Common myeloid progenitor, CD34-positive (primary cell): Measurements from ENCODE around the gene UBE2E2.

ENCODE experiments used
- CTCF ChIA-PET: fragments of 350-600 bp; sonication (Branson Sonifier 250); formaldehyde crosslinking; loops from one replicate; lab custom pipeline; 2021; ENCODE audit warnings: antibody characterized with exemption; lab: Charles Lee
- POLR2A ChIA-PET: fragments of 350-600 bp; sonication (Branson Sonifier 250); formaldehyde crosslinking; loops from one replicate; lab custom pipeline; 2021; ENCODE audit warnings: antibody characterized with exemption; lab: Charles Lee
- DNase-seq, 3 donors: peaks; one replicate each; pipeline versions ENCODE4 v3.0.0 to v3.0.0-alpha.2; 2013
- H3K27ac ChIP-seq, 2 experiments: 1 replicate in 1 of 2; 2 replicates in 1 of 2; pipeline ENCODE4 v1.7.0; 2013; ENCODE audit warnings: inconsistent platforms in 2 of 2, low read length in 2 of 2, mild to moderate bottlenecking in 2 of 2, low read depth in 1 of 2, moderate library complexity in 1 of 2; ENCODE audit not compliant: severe bottlenecking in 2 of 2, insufficient read depth in 1 of 2, poor library complexity in 1 of 2
- H3K27me3 ChIP-seq, 5 experiments: replicated peaks in 2 of 5; 1 replicate in 3 of 5; 2 replicates in 2 of 5; pipeline versions ENCODE4 v1.6.1 to v1.7.0; 2013; ENCODE audit warnings: low read length in 4 of 5, mild to moderate bottlenecking in 2 of 5, moderate library complexity in 2 of 5, inconsistent platforms in 1 of 5; ENCODE audit not compliant: insufficient read depth in 5 of 5, control insufficient read depth in 4 of 5
- H3K36me3 ChIP-seq, 4 experiments: 1 replicate in 2 of 4; 2 replicates in 2 of 4; pipeline versions ENCODE4 v1.6.1 to v1.7.0; 2013; ENCODE audit warnings: low read length in 3 of 4, control low read depth in 1 of 4, mild to moderate bottlenecking in 1 of 4; ENCODE audit not compliant: control insufficient read depth in 4 of 4, insufficient read depth in 4 of 4
- H3K4me1 ChIP-seq, 4 experiments: 1 replicate in 3 of 4; 2 replicates in 1 of 4; pipeline versions ENCODE4 v1.6.1 to v1.7.1; 2013; ENCODE audit warnings: low read length in 3 of 4, mild to moderate bottlenecking in 3 of 4, control low read depth in 1 of 4, inconsistent platforms in 1 of 4, moderate library complexity in 1 of 4; ENCODE audit not compliant: control insufficient read depth in 4 of 4, insufficient read depth in 4 of 4; ENCODE audit errors: control extremely low read depth in 1 of 4
- H3K4me3 ChIP-seq, 7 experiments: 1 replicate in 4 of 7; 2 replicates in 3 of 7; pipeline versions ENCODE4 v1.5.1 to v1.7.0; 2013; ENCODE audit warnings: mild to moderate bottlenecking in 7 of 7, low read length in 6 of 7, moderate library complexity in 6 of 7, inconsistent platforms in 2 of 7, low read depth in 2 of 7, control low read depth in 1 of 7; ENCODE audit not compliant: insufficient read depth in 4 of 7, control insufficient read depth in 1 of 7; ENCODE audit errors: extremely low read depth in 1 of 7
- H3K9me3 ChIP-seq, 5 experiments: 1 replicate in 4 of 5; 2 replicates in 1 of 5; pipeline versions ENCODE4 v1.6.1 to v1.7.1; 2013; ENCODE audit warnings: low read length in 4 of 5, mild to moderate bottlenecking in 2 of 5, inconsistent platforms in 1 of 5, low read depth in 1 of 5, moderate library complexity in 1 of 5; ENCODE audit not compliant: control insufficient read depth in 4 of 5, insufficient read depth in 2 of 5; ENCODE audit errors: control extremely low read depth in 1 of 5
- WGBS: methylation state at CpG from one replicate; pipeline ENCODE4 v1.1.5; 2013; ENCODE audit not compliant: insufficient coverage; 5-methylcytosine and 5-hydroxymethylcytosine counted together

Gene UBE2E2

DNA sequence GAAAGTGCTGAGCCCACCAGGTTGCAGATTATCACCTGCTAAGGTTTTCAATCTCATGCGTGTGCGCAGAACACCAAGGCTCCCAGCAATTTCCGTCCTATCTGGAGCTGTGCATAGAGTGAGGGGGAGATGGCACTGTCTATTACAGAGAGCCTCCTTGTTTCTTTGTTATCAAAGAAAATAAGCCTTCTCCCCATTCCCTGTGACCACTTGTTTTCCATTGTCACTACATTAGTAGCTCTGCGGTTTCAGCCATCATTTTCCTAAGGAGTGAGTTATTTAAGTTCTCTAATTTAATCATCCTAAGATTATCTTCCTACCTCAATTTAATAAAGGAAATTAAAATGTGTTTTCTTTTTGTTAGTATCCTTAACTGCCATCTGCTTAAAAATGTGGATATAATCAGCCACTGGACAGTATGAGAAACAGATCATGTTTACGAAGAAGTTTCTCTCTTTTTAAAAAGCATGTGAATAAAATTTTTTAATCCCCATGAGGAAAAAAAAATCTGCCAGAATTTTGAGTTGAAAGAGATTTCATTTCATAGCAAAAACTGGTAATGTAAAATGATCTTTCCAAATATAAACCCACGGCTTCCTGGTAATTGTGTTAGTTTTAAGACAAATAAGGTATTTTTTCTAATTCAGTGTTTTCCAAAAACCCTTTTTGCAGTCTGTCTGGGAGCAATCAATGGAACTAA is 430.3 kb downstream of the UBE2E2 start:
- peaks cover 0 to 7% (median 0%) of the 10 kb centered on the region in 4 experiments for H3K4me1 ChIP-seq
- DNase-seq = no peak
- no peaks in the 10 kb centered on the region for H3K27me3 ChIP-seq
- H3K36me3 ChIP-seq = no peaks in the 10 kb centered on the region
- CTCF ChIA-PET = no interaction called here
- H3K4me3 ChIP-seq = no peak overlapping the region
- POLR2A ChIA-PET = no interaction called here
- 100% methylated on average over 3 of the region's 6 CpGs for WGBS
- H3K27ac ChIP-seq = no peak overlapping the region
- H3K9me3 ChIP-seq = no peaks in the 10 kb centered on the region

DNA sequence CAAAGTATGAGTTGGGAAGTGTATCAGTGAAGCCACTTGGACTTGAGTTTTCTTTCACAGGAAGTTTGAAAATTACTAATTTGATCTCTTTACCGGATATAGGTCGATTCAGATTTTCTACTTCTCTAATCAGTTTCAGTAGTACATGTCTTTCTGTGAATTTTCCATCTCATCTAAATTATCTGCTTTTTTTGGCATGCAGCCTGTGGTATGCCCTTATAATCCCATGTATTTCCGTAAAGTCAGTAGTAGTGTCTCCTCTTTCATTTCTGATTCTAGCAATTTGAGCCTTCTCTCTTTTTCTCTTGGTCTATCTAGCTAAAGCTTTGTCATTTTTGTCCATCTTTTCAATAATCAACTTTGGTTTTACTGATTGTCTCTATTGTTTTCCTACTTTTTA is 434.2 kb downstream of the UBE2E2 start:
- Histone ChIP-seq H3K27me3 (no peaks in the 10 kb centered on the region), H3K36me3 (no peaks in the 10 kb centered on the region), H3K4me1 (no peaks in the 10 kb centered on the region), H3K9me3 (peaks cover 0 to 4% (median 0%) of the 10 kb centered on the region in 5 experiments), H3K4me3 (no peak overlapping the region), H3K27ac (no peak overlapping the region)
- 100% methylated on average over 1 of the region's 3 CpGs for WGBS
- CTCF ChIA-PET = no interaction called here
- DNase-seq = no peak
- POLR2A ChIA-PET = no interaction called here

DNA sequence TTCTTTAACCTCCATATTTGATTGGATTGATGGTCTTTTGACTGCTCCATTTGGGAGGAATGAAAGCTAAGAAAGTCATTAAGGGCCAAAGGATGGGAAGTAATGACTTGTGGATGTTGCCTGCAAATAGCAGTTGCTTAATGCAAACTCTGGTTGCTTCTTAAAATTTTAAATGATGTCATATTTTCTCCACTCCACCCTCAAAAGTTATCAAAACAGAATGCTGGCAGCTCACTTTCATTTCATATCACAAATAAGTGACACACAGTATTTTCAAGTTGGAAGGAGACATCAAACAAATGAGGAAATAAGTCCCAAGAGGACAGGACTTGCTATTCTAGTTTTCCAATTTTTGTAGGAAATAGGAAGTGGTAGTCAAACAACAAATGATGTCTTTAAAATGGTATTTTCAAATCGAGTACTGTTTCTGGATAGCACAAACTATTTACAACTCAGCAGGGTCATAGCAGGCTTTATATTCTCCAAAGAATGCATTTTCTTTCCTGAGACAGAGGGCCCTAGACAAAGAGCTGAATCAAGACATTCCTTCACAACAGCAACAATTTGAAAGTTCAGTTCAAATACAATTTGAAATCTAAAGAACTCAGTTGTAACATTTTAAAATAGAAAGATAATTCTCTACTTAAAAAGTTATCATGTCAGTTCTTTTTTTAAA is 437.5 kb downstream of the UBE2E2 start:
- ChIA-PET CTCF (interaction anchor here (0.8 to 1.3 kb wide), 2 partner anchors 9 to 16 kb away, joined by 3 read pairs; no protein-coding TSS in a partner anchor), POLR2A (no interaction called here)
- Histone ChIP-seq H3K9me3 (peaks cover 0 to 4% (median 0%) of the 10 kb centered on the region in 5 experiments), H3K4me3 (no peak overlapping the region), H3K27ac (no peak overlapping the region), H3K36me3 (no peaks in the 10 kb centered on the region), H3K27me3 (no peaks in the 10 kb centered on the region), H3K4me1 (no peaks in the 10 kb centered on the region)
- no peak for DNase-seq
- no CpG with 5 or more reads among the region's 1 CpG for WGBS
